Small intestine (tissue), 7 donors: Measurements from ENCODE around the gene COX4I1. TPM values are rescaled to one million over a fixed set of nuclear protein-coding genes. Genes with fewer than 3 reads are reported as not detected.

ENCODE experiments used
- DNase-seq, 2 donors: peaks; one replicate each; pipeline versions ENCODE4 v3.0.0 to v3.0.0-alpha.2; 2013
- FAIRE-seq: peaks from 2 replicates; lab custom pipeline; 2012; peaks lifted over from hg19 to GRCh38; lab: Jason Lieb, UNC
- H3K27ac ChIP-seq, 3 donors: one replicate each; pipeline ENCODE4 v1.5.1; 2013; ENCODE audit warnings: low read length in 2 of 3, mild to moderate bottlenecking in 2 of 3, control low read depth in 1 of 3, inconsistent platforms in 1 of 3, low read depth in 1 of 3, moderate library complexity in 1 of 3
- H3K27me3 ChIP-seq, 3 donors: one replicate each; pipeline ENCODE4 v1.6.1; 2013; ENCODE audit warnings: low read length in 3 of 3, inconsistent platforms in 1 of 3; ENCODE audit not compliant: control insufficient read depth in 3 of 3, insufficient read depth in 3 of 3
- H3K36me3 ChIP-seq, 3 donors: one replicate each; pipeline ENCODE4 v1.6.1; 2013; ENCODE audit warnings: low read length in 3 of 3, inconsistent platforms in 1 of 3, low read depth in 1 of 3, mild to moderate bottlenecking in 1 of 3, moderate library complexity in 1 of 3; ENCODE audit not compliant: control insufficient read depth in 3 of 3, insufficient read depth in 2 of 3
- H3K4me1 ChIP-seq, 3 donors: one replicate each; pipeline ENCODE4 v1.6.1; 2013; ENCODE audit warnings: low read length in 2 of 3, inconsistent platforms in 1 of 3, low read depth in 1 of 3, mild to moderate bottlenecking in 1 of 3, moderate library complexity in 1 of 3; ENCODE audit not compliant: control insufficient read depth in 3 of 3, insufficient read depth in 2 of 3
- H3K4me3 ChIP-seq, 3 donors: one replicate each; pipeline ENCODE4 v1.5.1; 2013; ENCODE audit warnings: low read length in 3 of 3, control low read depth in 1 of 3, inconsistent platforms in 1 of 3, low read depth in 1 of 3, mild to moderate bottlenecking in 1 of 3, moderate library complexity in 1 of 3
- H3K9me3 ChIP-seq, 2 donors: one replicate each; pipeline ENCODE4 v1.6.1; 2013; ENCODE audit warnings: low read depth in 1 of 2, low read length in 1 of 2; ENCODE audit not compliant: control insufficient read depth in 2 of 2, insufficient read depth in 1 of 2
- WGBS, 3 donors: extraction: QIAGEN DNeasy Blood & Tissue Kit; methylation state at CpG; one replicate each; pipeline ENCODE4 v1.1.7; 2013; 5-methylcytosine and 5-hydroxymethylcytosine counted together
- polyA plus RNA-seq, 4 donors: library from polyadenylated mRNA; stranded (reverse) in 3 of 4; unstranded in 1 of 4; fragments of 200-250 nt in 3 of 4; fragments of 120-200 nt in 1 of 4; gene quantifications; one replicate each; pipeline versions ENCODE4 v1.2.1 to v1.2.3, GENCODE V29; 2013
- donor health status: healthy with polysubstance abuse.
- donor health status: control.
- donor health status: control.
- donor health status: Bipolar disorder and iron deficiency.
- donor health status: healthy.

Gene COX4I1
- polyA plus RNA-seq, 4 donors = 439 to 2,645 (median 1,917) TPM

- Histone ChIP-seq H3K27ac (no peak overlapping the region), H3K27me3 (peaks cover 0 to 7% (median 0%) of the 10 kb centered on the region in 3 donors), H3K36me3 (no peaks in the 10 kb centered on the region), H3K4me3 (no peak overlapping the region), H3K9me3 (no peaks in the 10 kb centered on the region), H3K4me1 (no peaks in the 10 kb centered on the region)
- DNase-seq = peak; percentile 21 to 28
- FAIRE-seq = no peak
- 33 to 58% (median 38%) methylated on average over 20 of the region's 20 CpGs for WGBS, 3 donors
Observed at GRCh38 chr16:85759631-85760419, 39.7 kb upstream of the COX4I1 start.

GRCh38 chr16:85761861-85762260 is 37.6 kb upstream of the COX4I1 start:
- Histone ChIP-seq H3K4me3 (no peak overlapping the region), H3K4me1 (no peaks in the 10 kb centered on the region), H3K36me3 (no peaks in the 10 kb centered on the region), H3K27ac (no peak overlapping the region), H3K9me3 (no peaks in the 10 kb centered on the region), H3K27me3 (peaks cover 0 to 16% (median 0%) of the 10 kb centered on the region in 3 donors)
- WGBS, 3 donors = 48 to 62% (median 57%) methylated on average over 6 of the region's 6 CpGs
- FAIRE-seq (no peak), DNase-seq (no peak)

- no peaks in the 10 kb centered on the region for H3K9me3 ChIP-seq
- H3K36me3 ChIP-seq = no peaks in the 10 kb centered on the region
- DNase-seq = no peak
- no peak overlapping the region for H3K27ac ChIP-seq
- no peak overlapping the region for H3K4me3 ChIP-seq
- 71 to 87% (median 83%) methylated on average over 12 of the region's 12 CpGs for WGBS, 3 donors
- H3K4me1 ChIP-seq = no peaks in the 10 kb centered on the region
- no peak for FAIRE-seq
- peaks cover 0 to 16% (median 0%) of the 10 kb centered on the region in 3 donors for H3K27me3 ChIP-seq
Observed at GRCh38 chr16:85762970-85763369, 36.5 kb upstream of the COX4I1 start.

GRCh38 chr16:85763616-85764015 is 35.9 kb upstream of the COX4I1 start:
- Histone ChIP-seq H3K9me3 (no peaks in the 10 kb centered on the region), H3K4me1 (no peaks in the 10 kb centered on the region), H3K27ac (no peak overlapping the region), H3K4me3 (no peak overlapping the region), H3K36me3 (no peaks in the 10 kb centered on the region), H3K27me3 (peaks cover 0 to 16% (median 0%) of the 10 kb centered on the region in 3 donors)
- no peak for FAIRE-seq
- DNase-seq = no peak
- WGBS, 3 donors = 72 to 82% (median 81%) methylated on average over 2 of the region's 2 CpGs

GRCh38 chr16:85765211-85765610 is 34.3 kb upstream of the COX4I1 start:
- H3K4me1 ChIP-seq = no peaks in the 10 kb centered on the region
- no peaks in the 10 kb centered on the region for H3K9me3 ChIP-seq
- peaks cover 0 to 16% (median 0%) of the 10 kb centered on the region in 3 donors for H3K27me3 ChIP-seq
- no peak for FAIRE-seq
- H3K4me3 ChIP-seq = no peak overlapping the region
- no peaks in the 10 kb centered on the region for H3K36me3 ChIP-seq
- no peak for DNase-seq
- WGBS, 3 donors = 50 to 58% (median 58%) methylated on average over 8 of the region's 8 CpGs
- no peak overlapping the region for H3K27ac ChIP-seq

- Histone ChIP-seq H3K9me3 (no peaks in the 10 kb centered on the region), H3K36me3 (no peaks in the 10 kb centered on the region), H3K27ac (no peak overlapping the region), H3K4me3 (no peak overlapping the region), H3K27me3 (peaks cover 0 to 16% (median 0%) of the 10 kb centered on the region in 3 donors), H3K4me1 (no peaks in the 10 kb centered on the region)
- no peak for FAIRE-seq
- WGBS, 3 donors = 60 to 66% (median 60%) methylated on average over 7 to 8 of the region's 8 CpGs
- no peak for DNase-seq
Observed at GRCh38 chr16:85765767-85766166, 33.7 kb upstream of the COX4I1 start.

GRCh38 chr16:85767531-85767930 is 32.0 kb upstream of the COX4I1 start:
- Histone ChIP-seq H3K4me1 (no peaks in the 10 kb centered on the region), H3K27me3 (peaks cover 0 to 16% (median 0%) of the 10 kb centered on the region in 3 donors), H3K9me3 (no peaks in the 10 kb centered on the region), H3K4me3 (no peak overlapping the region), H3K36me3 (no peaks in the 10 kb centered on the region), H3K27ac (no peak overlapping the region)
- DNase-seq = no peak
- FAIRE-seq = no peak
- whole genome bisulfite sequencing, 3 donors = 44 to 67% (median 50%) methylated on average over 8 of the region's 8 CpGs

- 65 to 75% (median 72%) methylated on average over 2 of the region's 2 CpGs for WGBS, 3 donors
- Histone ChIP-seq H3K4me3 (no peak overlapping the region), H3K27me3 (peaks cover 0 to 16% (median 0%) of the 10 kb centered on the region in 3 donors), H3K9me3 (no peaks in the 10 kb centered on the region), H3K36me3 (peaks cover 0 to 2% (median 0%) of the 10 kb centered on the region in 3 donors), H3K4me1 (no peaks in the 10 kb centered on the region), H3K27ac (no peak overlapping the region)
- DNase-seq = no peak
- no peak for FAIRE-seq
Observed at GRCh38 chr16:85768199-85768598, 31.3 kb upstream of the COX4I1 start.
